Type B pancreatic cell (in vitro differentiated cells): ENCODE measurements around the gene DGKG. TPM values are rescaled to one million over a fixed set of nuclear protein-coding genes. Genes with fewer than 3 reads are reported as not detected.

Experiments used
- DNase-seq: peaks from one replicate; pipeline ENCODE4 v3.0.0; 2021; ENCODE audit warnings: mixed read lengths; ENCODE audit not compliant: unreplicated experiment; ENCODE audit errors: extremely low spot score
- H3K27ac Mint-ChIP-seq: 2 replicates; pipeline ENCODE4 v1.8.0; 2021; ENCODE audit warnings: mild to moderate bottlenecking, mixed read lengths
- H3K27me3 Mint-ChIP-seq: 2 replicates; pipeline ENCODE4 v1.8.0; 2021; ENCODE audit warnings: mixed read lengths
- H3K36me3 Mint-ChIP-seq: 2 replicates; pipeline ENCODE4 v1.8.0; 2021; ENCODE audit warnings: mixed read lengths
- H3K4me1 Mint-ChIP-seq: one replicate; pipeline ENCODE4 v1.8.0; 2021; ENCODE audit warnings: mixed read lengths; ENCODE audit not compliant: unreplicated experiment
- H3K4me3 Mint-ChIP-seq: 2 replicates; pipeline ENCODE4 v1.8.0; 2021; ENCODE audit warnings: mild to moderate bottlenecking, mixed read lengths
- H3K9me3 Mint-ChIP-seq: 2 replicates; pipeline ENCODE4 v1.8.0; 2021; ENCODE audit warnings: mixed read lengths
- CTCF ChIP-seq: fragments of 200-600 bp; sonication (generic); conservative IDR thresholded peaks from 2 replicates; pipeline ENCODE4 v1.5.0; 2021; ENCODE audit warnings: antibody characterized with exemption, mild to moderate bottlenecking
- total RNA-seq: library from RNA; stranded (reverse); gene quantifications from 2 replicates; pipeline ENCODE4 v1.2.1, GENCODE V29; 2021; ENCODE audit warnings: low replicate concordance

The DGKG gene
- total RNA-seq, 1 donor from 2014 or later, result 11.6 TPM

- Mint-ChIP-seq H3K36me3 (no peaks in the 10 kb centered on the region), H3K4me1 (no peaks in the 10 kb centered on the region), H3K4me3 (no peak overlapping the region), H3K27ac (no peak overlapping the region), H3K9me3 (no peaks in the 10 kb centered on the region), H3K27me3 (peaks cover 35% of the 10 kb centered on the region)
- no peak for DNase-seq
- TF ChIP-seq CTCF, result no peak
Measured at GRCh38 chr3:186283096-186283495, 78.9 kb downstream of the DGKG start.

- H3K4me3 Mint-ChIP-seq, result no peak overlapping the region
- no peaks in the 10 kb centered on the region for H3K9me3 Mint-ChIP-seq
- H3K27ac Mint-ChIP-seq, result no peak overlapping the region
- no peaks in the 10 kb centered on the region for H3K36me3 Mint-ChIP-seq
- no peak for DNase-seq
- TF ChIP-seq CTCF, result no peak
- peaks cover 44% of the 10 kb centered on the region for H3K27me3 Mint-ChIP-seq
- no peaks in the 10 kb centered on the region for H3K4me1 Mint-ChIP-seq
Measured at GRCh38 chr3:186281176-186281575, 80.9 kb downstream of the DGKG start.

GRCh38 chr3:186280737-186281136 is 81.3 kb downstream of the DGKG start:
- no peak for DNase-seq
- Mint-ChIP-seq H3K4me1 (no peaks in the 10 kb centered on the region), H3K27ac (no peak overlapping the region), H3K36me3 (no peaks in the 10 kb centered on the region), H3K9me3 (no peaks in the 10 kb centered on the region), H3K4me3 (no peak overlapping the region), H3K27me3 (peaks cover 44% of the 10 kb centered on the region)
- TF ChIP-seq CTCF, result no peak

GRCh38 chr3:186277268-186277909 is 84.6 kb downstream of the DGKG start:
- no peak for DNase-seq
- no peaks in the 10 kb centered on the region for H3K9me3 Mint-ChIP-seq
- no peak overlapping the region for H3K27ac Mint-ChIP-seq
- no peaks in the 10 kb centered on the region for H3K36me3 Mint-ChIP-seq
- TF ChIP-seq CTCF, result peak; percentile 77
- no peaks in the 10 kb centered on the region for H3K4me1 Mint-ChIP-seq
- H3K27me3 Mint-ChIP-seq, result peaks cover 42% of the 10 kb centered on the region
- H3K4me3 Mint-ChIP-seq, result no peak overlapping the region

- no peak overlapping the region for H3K27ac Mint-ChIP-seq
- H3K9me3 Mint-ChIP-seq, result no peaks in the 10 kb centered on the region
- TF ChIP-seq CTCF, result no peak
- DNase-seq, result no peak
- no peaks in the 10 kb centered on the region for H3K4me1 Mint-ChIP-seq
- no peak overlapping the region for H3K4me3 Mint-ChIP-seq
- H3K36me3 Mint-ChIP-seq, result no peaks in the 10 kb centered on the region
- H3K27me3 Mint-ChIP-seq, result peaks cover 41% of the 10 kb centered on the region
Measured at GRCh38 chr3:186275436-186275835, 86.6 kb downstream of the DGKG start.

GRCh38 chr3:186273586-186273985 is 88.4 kb downstream of the DGKG start:
- H3K9me3 Mint-ChIP-seq, result no peaks in the 10 kb centered on the region
- no peak for TF ChIP-seq CTCF
- H3K4me3 Mint-ChIP-seq, result no peak overlapping the region
- H3K27ac Mint-ChIP-seq, result no peak overlapping the region
- H3K36me3 Mint-ChIP-seq, result no peaks in the 10 kb centered on the region
- H3K27me3 Mint-ChIP-seq, result peaks cover 26% of the 10 kb centered on the region
- no peak for DNase-seq
- H3K4me1 Mint-ChIP-seq, result no peaks in the 10 kb centered on the region
